GM12891 (cell line): ENCODE measurements around the gene TDP2.
"Not testable (repeated sequence)": the region's sequence is repeated elsewhere in the genome, so short reads cannot be mapped to it uniquely, and the experiment has no call there.

Experiments used
- DNase-seq: peaks from one replicate; pipeline ENCODE4 v3.0.0; 2011; ENCODE audit warnings: low spot score; ENCODE audit not compliant: insufficient read length
- FAIRE-seq: peaks from 2 replicates; lab custom pipeline; 2011; peaks lifted over from hg19 to GRCh38; lab: Jason Lieb, UNC
- PAX5 ChIP-seq: IDR thresholded peaks from 2 replicates; pipeline ENCODE4 v1.6.1; 2011; ENCODE audit warnings: low read length, moderate library complexity, mild to moderate bottlenecking; ENCODE audit not compliant: insufficient read depth, severe bottlenecking
- POLR2A ChIP-seq: IDR thresholded peaks from 2 replicates; pipeline ENCODE4 v1.6.1; 2011; ENCODE audit warnings: low read depth, low read length, control low read depth
- POLR2AphosphoS5 ChIP-seq: IDR thresholded peaks from 2 replicates; pipeline ENCODE4 v1.6.1; 2011; ENCODE audit warnings: low read depth, low read length, control low read depth
- POU2F2 ChIP-seq: IDR thresholded peaks from 2 replicates; pipeline ENCODE4 v1.6.1; 2011; ENCODE audit warnings: low read depth, mild to moderate bottlenecking, control low read depth, low read length, moderate library complexity
- SPI1 ChIP-seq: IDR thresholded peaks from 2 replicates; pipeline ENCODE4 v1.6.1; 2011; ENCODE audit warnings: low read depth, low read length, control low read depth
- TAF1 ChIP-seq: IDR thresholded peaks from 2 replicates; pipeline ENCODE4 v1.6.1; 2011; ENCODE audit warnings: low read depth, low read length, control low read depth

The TDP2 gene

GRCh38 chr6:24664046-24664987 is 2.4 kb downstream of the TDP2 start:
- TF ChIP-seq POLR2A, result no peak
- no peak for TF ChIP-seq SPI1
- no peak for TF ChIP-seq TAF1
- TF ChIP-seq POLR2AphosphoS5, result no peak
- no peak for TF ChIP-seq POU2F2
- no peak for TF ChIP-seq PAX5
- DNase-seq (no peak), FAIRE-seq (no peak)

DNA sequence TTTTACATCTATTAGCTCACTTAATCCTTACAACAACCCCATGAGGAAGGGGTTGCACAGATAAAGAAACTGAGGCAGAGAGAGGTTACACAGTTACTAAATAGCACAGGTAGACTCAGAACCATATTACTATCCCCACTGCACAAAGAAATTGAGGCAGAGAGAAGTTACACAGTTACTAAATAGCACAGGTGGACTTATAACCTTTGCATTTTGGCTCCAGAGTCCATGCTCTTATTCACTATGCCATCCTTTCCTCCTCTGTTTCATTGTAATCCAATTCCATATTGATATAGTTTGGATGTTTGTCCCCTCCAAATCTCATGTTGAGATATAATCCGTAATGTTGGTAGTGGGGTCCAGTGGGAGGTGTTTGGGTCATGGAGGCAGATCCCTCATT is 3.5 kb downstream of the TDP2 start:
- FAIRE-seq, result no peak
- TF ChIP-seq POLR2AphosphoS5 (no peak), POLR2A (no peak), PAX5 (no peak), TAF1 (no peak), POU2F2 (no peak), SPI1 (no peak)
- DNase-seq, result no peak

GRCh38 chr6:24662236-24662635 is 4.5 kb downstream of the TDP2 start:
- DNase-seq (no peak), FAIRE-seq (no peak)
- no peak for TF ChIP-seq PAX5
- TF ChIP-seq TAF1, result no peak
- TF ChIP-seq POU2F2, result no peak
- TF ChIP-seq POLR2A, result no peak
- TF ChIP-seq SPI1, result no peak
- no peak for TF ChIP-seq POLR2AphosphoS5

- not testable (repeated sequence) for DNase-seq, FAIRE-seq
These were observed 4.9 kb downstream of the TDP2 start for GRCh38 chr6:24661759-24662158.

- FAIRE-seq (peak; percentile 58), DNase-seq (no peak)
These were observed 6.6 kb downstream of the TDP2 start for GRCh38 chr6:24660105-24660504.

DNA sequence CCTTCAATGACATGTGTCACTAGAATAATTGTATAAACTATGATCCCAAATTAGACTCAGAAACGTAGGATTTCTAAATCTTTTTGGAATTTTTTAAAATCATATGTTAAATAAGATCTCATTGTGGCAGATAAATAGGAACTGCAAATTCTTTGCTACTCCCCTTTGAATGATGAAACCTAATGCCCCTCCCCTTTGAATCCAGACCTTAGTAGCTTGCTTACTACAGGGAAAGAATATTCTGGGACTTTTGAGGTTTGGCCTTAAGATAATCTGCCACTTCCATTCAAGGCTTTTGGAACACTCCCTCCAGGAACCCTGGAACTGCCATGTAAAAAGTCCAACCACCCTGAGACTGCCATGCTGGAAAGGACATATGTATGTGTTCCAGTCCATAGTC is 7.1 kb downstream of the TDP2 start:
- FAIRE-seq (no peak), DNase-seq (no peak)
- TF ChIP-seq SPI1 (no peak), POU2F2 (no peak), POLR2AphosphoS5 (no peak), TAF1 (no peak), PAX5 (no peak), POLR2A (no peak)

More at GRCh38 chr6:24660105-24660504, 6.6 kb downstream of the TDP2 start:
- TF ChIP-seq PAX5 (no peak), POLR2A (no peak), POLR2AphosphoS5 (no peak), POU2F2 (no peak), TAF1 (no peak), SPI1 (no peak)

DNA sequence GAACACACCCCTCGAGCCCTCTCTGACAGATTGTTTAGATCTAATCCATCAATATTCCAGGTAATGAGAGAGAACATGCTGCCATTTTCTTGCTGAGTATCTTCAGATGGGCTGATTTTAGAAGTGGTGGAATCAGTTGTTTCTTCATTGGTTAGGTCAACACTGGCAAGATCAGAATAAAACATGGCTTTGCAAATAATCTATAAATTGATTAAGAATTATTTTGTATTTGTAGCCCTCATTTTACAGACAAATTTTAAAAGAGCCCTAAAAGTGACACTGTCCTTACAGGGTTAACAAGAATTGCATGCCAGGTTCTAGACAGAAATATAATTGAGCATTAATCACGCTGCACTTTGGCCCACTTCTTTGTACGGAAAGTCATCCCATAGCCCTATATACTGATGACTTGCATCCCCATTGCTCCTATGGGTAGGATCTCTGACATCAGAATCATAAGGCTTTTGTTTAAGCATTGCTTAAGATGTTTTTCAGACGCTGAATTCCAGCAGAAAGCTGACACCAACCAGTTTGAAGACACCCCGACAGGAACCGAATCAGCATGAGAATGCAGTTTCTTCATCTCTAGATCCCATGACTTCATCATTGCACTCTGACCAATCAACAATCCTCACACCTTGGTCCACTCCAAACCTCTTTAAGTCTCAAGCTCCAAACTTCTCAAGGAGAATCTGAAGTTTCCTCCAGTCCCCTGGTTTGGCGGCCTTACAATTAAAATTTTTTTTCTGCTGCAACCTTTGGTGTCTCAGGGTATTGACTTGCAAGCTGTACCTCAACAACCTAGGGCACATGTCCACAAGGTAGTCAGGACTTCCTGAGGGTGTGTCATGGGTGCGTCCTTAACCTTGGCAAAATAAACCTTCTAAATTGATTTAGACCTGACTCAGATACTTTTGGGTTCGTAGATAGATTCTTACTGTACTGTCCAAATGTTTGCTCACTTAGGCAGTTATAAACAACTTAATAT is 7.8 kb downstream of the TDP2 start:
- no peak for DNase-seq
- no peak for TF ChIP-seq POLR2A
- no peak for TF ChIP-seq POLR2AphosphoS5
- no peak for TF ChIP-seq POU2F2
- no peak for TF ChIP-seq PAX5
- no peak for TF ChIP-seq TAF1
- no peak for TF ChIP-seq SPI1
- no peak for FAIRE-seq

DNA sequence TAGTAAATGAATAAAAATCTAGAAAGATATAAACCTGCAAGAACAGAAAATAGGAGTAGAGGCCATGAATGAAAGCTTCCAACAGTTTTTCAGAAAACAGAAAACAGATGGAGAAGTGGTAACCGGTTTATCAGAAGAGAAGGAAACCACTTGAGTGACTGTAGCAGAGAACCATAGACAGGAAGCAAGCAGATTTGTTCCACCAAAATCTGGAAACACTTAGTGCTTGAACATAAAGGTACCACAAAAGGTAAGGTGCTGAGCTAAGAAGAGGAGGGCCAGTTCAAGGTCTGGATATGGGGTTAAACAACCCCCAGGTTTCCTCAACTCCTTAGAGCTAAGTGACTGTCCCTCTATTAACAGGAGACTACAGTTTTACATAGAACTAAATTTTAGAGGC is 11.5 kb downstream of the TDP2 start:
- DNase-seq, result no peak
- TF ChIP-seq TAF1 (no peak), PAX5 (no peak), POLR2AphosphoS5 (no peak), SPI1 (no peak), POLR2A (no peak), POU2F2 (no peak)
- no peak for FAIRE-seq

DNA sequence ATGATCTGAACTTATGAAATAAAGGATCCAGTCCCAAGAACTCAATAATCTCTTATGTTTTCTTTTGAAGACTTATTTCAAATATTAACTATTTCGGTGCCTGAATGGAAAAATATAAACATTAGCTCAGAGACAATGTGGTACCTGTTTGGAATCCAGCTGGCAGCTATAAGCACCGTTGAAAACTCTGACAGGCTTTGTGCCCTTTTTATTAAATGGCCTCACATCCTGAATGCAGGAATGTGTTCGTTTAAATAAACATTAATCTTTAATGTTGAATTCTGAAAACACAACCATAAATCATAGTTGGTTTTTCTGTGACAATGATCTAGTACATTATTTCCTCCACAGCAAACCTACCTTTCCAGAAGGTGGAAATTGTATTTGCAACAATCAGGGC is 16.3 kb downstream of the TDP2 start:
- FAIRE-seq, result no peak
- no peak for DNase-seq
- TF ChIP-seq TAF1 (no peak), POLR2A (no peak), POU2F2 (no peak), PAX5 (no peak)

- TF ChIP-seq POLR2AphosphoS5 (no peak), PAX5 (no peak), POLR2A (no peak), POU2F2 (no peak), SPI1 (no peak), TAF1 (no peak)
- FAIRE-seq (no peak), DNase-seq (no peak)
These were observed 17.0 kb downstream of the TDP2 start for GRCh38 chr6:24649691-24650090.
